CD4-positive, CD25-positive, alpha-beta regulatory T cell (primary cell): ENCODE results near the gene CXCR2. TPM values are rescaled to one million over a fixed set of nuclear protein-coding genes. Genes with fewer than 3 reads are reported as not detected.

ENCODE experiments used
- ATAC-seq, 2 donors: fragments of 150-1000 bp; cut with Tn5 transposase; one replicate each; pipeline ENCODE4 v1.10.0; 2021; ENCODE audit warnings: low read depth in 2 of 2, moderate number of reproducible peaks in 2 of 2, moderate library complexity in 1 of 2
- DNase-seq, 3 donors: peaks; one replicate each; pipeline versions ENCODE4 v3.0.0 to v3.0.0-alpha.2; 2012 to 2022; ENCODE audit warnings: mixed read lengths in 1 of 3
- H3K27ac ChIP-seq: one replicate; pipeline ENCODE4 v1.7.0; 2013; ENCODE audit warnings: mild to moderate bottlenecking, low read length; ENCODE audit not compliant: insufficient read depth, poor library complexity, severe bottlenecking
- H3K27me3 ChIP-seq: one replicate; pipeline ENCODE4 v1.7.0; 2013; ENCODE audit warnings: low read length; ENCODE audit not compliant: control insufficient read depth, insufficient read depth
- H3K36me3 ChIP-seq: one replicate; pipeline ENCODE4 v1.7.0; 2013; ENCODE audit warnings: mild to moderate bottlenecking, low read length, moderate library complexity; ENCODE audit not compliant: control insufficient read depth, insufficient read depth
- H3K4me1 ChIP-seq: 2 replicates; pipeline ENCODE4 v1.7.0; 2013; ENCODE audit warnings: mild to moderate bottlenecking, low read length; ENCODE audit not compliant: insufficient read depth, control insufficient read depth, poor library complexity, severe bottlenecking
- H3K4me3 ChIP-seq: one replicate; pipeline ENCODE4 v1.7.0; 2013; ENCODE audit warnings: low read depth, mild to moderate bottlenecking, low read length, moderate library complexity
- H3K9me3 ChIP-seq, 2 experiments: 1 replicate in 1 of 2; 2 replicates in 1 of 2; pipeline ENCODE4 v1.7.0; 2013; ENCODE audit warnings: low read length in 2 of 2, mild to moderate bottlenecking in 1 of 2, moderate library complexity in 1 of 2; ENCODE audit not compliant: control insufficient read depth in 2 of 2
- H3K27ac Mint-ChIP-seq, 3 donors: one replicate each; pipeline ENCODE4 v1.8.0; 2020 to 2022; ENCODE audit warnings: mild to moderate bottlenecking in 3 of 3, mixed read lengths in 3 of 3, moderate library complexity in 2 of 3
- H3K27me3 Mint-ChIP-seq: one replicate; pipeline ENCODE4 v1.8.0; 2022; ENCODE audit warnings: mild to moderate bottlenecking, mixed read lengths
- H3K36me3 Mint-ChIP-seq: one replicate; pipeline ENCODE4 v1.8.0; 2020; ENCODE audit warnings: mixed read lengths
- H3K4me1 Mint-ChIP-seq, 4 donors: one replicate each; pipeline ENCODE4 v1.8.0; 2020 to 2022; ENCODE audit warnings: mixed read lengths in 4 of 4, mild to moderate bottlenecking in 1 of 4
- H3K4me3 Mint-ChIP-seq, 4 donors: one replicate each; pipeline ENCODE4 v1.8.0; 2020 to 2022; ENCODE audit warnings: mild to moderate bottlenecking in 4 of 4, mixed read lengths in 4 of 4, moderate library complexity in 3 of 4
- H3K9me3 Mint-ChIP-seq, 7 donors: one replicate each; pipeline ENCODE4 v1.8.0; 2020 to 2022; ENCODE audit warnings: mixed read lengths in 7 of 7, mild to moderate bottlenecking in 3 of 7, moderate library complexity in 2 of 7
- polyA plus RNA-seq, 4 donors: library from polyadenylated mRNA; unstranded; fragments of 300-500 nt; fragmentation: Illumina TruSeq; gene quantifications; one replicate each; pipeline ENCODE4 v1.2.3, GENCODE V29; 2021
- total RNA-seq: library from RNA; stranded (reverse); gene quantifications from one replicate; pipeline ENCODE4 v1.2.3, GENCODE V29; 2022

CXCR2 gene
- total and polyA plus RNA-seq, 5 donors from 2014 or later = not detected

- Histone ChIP-seq H3K27me3 (peaks cover 5% of the 10 kb centered on the region), H3K4me1 (no peaks in the 10 kb centered on the region), H3K9me3 (no peaks in the 10 kb centered on the region), H3K36me3 (no peaks in the 10 kb centered on the region), H3K4me3 (no peak overlapping the region), H3K27ac (no peak overlapping the region)
- Mint-ChIP-seq H3K36me3 (no peaks in the 10 kb centered on the region), H3K9me3 (peaks cover 0 to 1% (median 0%) of the 10 kb centered on the region in 7 donors), H3K4me1 (no peaks in the 10 kb centered on the region), H3K27ac (peak overlapping the region in 1 of 3 donors; percentile 38), H3K4me3 (no peak overlapping the region), H3K27me3 (peaks cover 40% of the 10 kb centered on the region)
- no peak for DNase-seq
- no peak for ATAC-seq
These were observed 26.9 kb downstream of the CXCR2 start for GRCh38 chr2:218152777-218153176.

- Histone ChIP-seq H3K27me3 (peaks cover 3% of the 10 kb centered on the region), H3K36me3 (no peaks in the 10 kb centered on the region), H3K27ac (no peak overlapping the region), H3K9me3 (no peaks in the 10 kb centered on the region), H3K4me1 (no peaks in the 10 kb centered on the region), H3K4me3 (no peak overlapping the region)
- H3K4me1 Mint-ChIP-seq = peaks cover 0 to 4% (median 0%) of the 10 kb centered on the region in 4 donors
- no peak overlapping the region for H3K4me3 Mint-ChIP-seq
- DNase-seq (no peak), ATAC-seq (no peak)
- H3K27ac Mint-ChIP-seq = no peak overlapping the region
- H3K36me3 Mint-ChIP-seq = no peaks in the 10 kb centered on the region
- peaks cover 0 to 1% (median 0%) of the 10 kb centered on the region in 7 donors for H3K9me3 Mint-ChIP-seq
- H3K27me3 Mint-ChIP-seq = peaks cover 44% of the 10 kb centered on the region
These were observed 30.2 kb downstream of the CXCR2 start for GRCh38 chr2:218155953-218156479.

GRCh38 chr2:218161644-218162043 lies 35.8 kb downstream of the CXCR2 start:
- H3K9me3 Mint-ChIP-seq = peaks cover 0 to 4% (median 0%) of the 10 kb centered on the region in 7 donors
- DNase-seq (no peak), ATAC-seq (no peak)
- Histone ChIP-seq H3K4me1 (peaks cover 4% of the 10 kb centered on the region), H3K27me3 (peaks cover 12% of the 10 kb centered on the region), H3K27ac (no peak overlapping the region), H3K4me3 (no peak overlapping the region), H3K36me3 (no peaks in the 10 kb centered on the region), H3K9me3 (no peaks in the 10 kb centered on the region)
- H3K36me3 Mint-ChIP-seq = no peaks in the 10 kb centered on the region
- H3K4me1 Mint-ChIP-seq = peaks cover 2 to 18% (median 8%) of the 10 kb centered on the region in 4 donors
- no peak overlapping the region for H3K4me3 Mint-ChIP-seq
- peaks cover 42% of the 10 kb centered on the region for H3K27me3 Mint-ChIP-seq
- H3K27ac Mint-ChIP-seq = peak overlapping the region in 1 of 3 donors; percentile 63

- peaks cover 0 to 4% (median 0%) of the 10 kb centered on the region in 7 donors for H3K9me3 Mint-ChIP-seq
- peak overlapping the region in 1 of 3 donors; percentile 49 for H3K27ac Mint-ChIP-seq
- ATAC-seq (no peak), DNase-seq (no peak)
- no peak overlapping the region for H3K4me3 Mint-ChIP-seq
- Histone ChIP-seq H3K4me3 (no peak overlapping the region), H3K9me3 (no peaks in the 10 kb centered on the region), H3K27me3 (peaks cover 12% of the 10 kb centered on the region), H3K36me3 (no peaks in the 10 kb centered on the region), H3K27ac (no peak overlapping the region), H3K4me1 (peaks cover 14% of the 10 kb centered on the region)
- H3K36me3 Mint-ChIP-seq = no peaks in the 10 kb centered on the region
- peaks cover 8 to 25% (median 16%) of the 10 kb centered on the region in 4 donors for H3K4me1 Mint-ChIP-seq
- H3K27me3 Mint-ChIP-seq = peaks cover 40% of the 10 kb centered on the region
These were observed 37.0 kb downstream of the CXCR2 start for GRCh38 chr2:218162814-218163213.

GRCh38 chr2:218166791-218167190 lies 41.0 kb downstream of the CXCR2 start, which contains the start of gene CXCR1:
Gene CXCR1 (minus strand): TSS chr2:218166962. CDS start chr2:218165211, 1,751 bp downstream.
- no peaks in the 10 kb centered on the region for H3K9me3 ChIP-seq
- Mint-ChIP-seq H3K27ac (peak within 1 kb of the TSS; percentile 53 to 83 (median 60)), H3K36me3 (no peaks in the 10 kb centered on the region), H3K27me3 (peaks cover 29% of the 10 kb centered on the region), H3K4me1 (peaks cover 8 to 41% (median 19%) of the 10 kb centered on the region in 4 donors), H3K9me3 (peaks cover 0 to under 1% (median 0%) of the 10 kb centered on the region in 7 donors), H3K4me3 (peak within 1 kb of the TSS in 3 of 4 donors; percentile 40 to 74 (median 72))
- DNase-seq (peak; percentile 12 to 90 (median 60)), ATAC-seq (peak; percentile 95 to 98)
- H3K27ac ChIP-seq = no peak within 1 kb of the TSS
- peaks cover 24% of the 10 kb centered on the region for H3K4me1 ChIP-seq
- peaks cover 19% of the 10 kb centered on the region for H3K27me3 ChIP-seq
- peak within 1 kb of the TSS; percentile 61 for H3K4me3 ChIP-seq
- no peaks in the 10 kb centered on the region for H3K36me3 ChIP-seq

- no peak overlapping the region for H3K27ac ChIP-seq
- H3K27me3 ChIP-seq = peaks cover 14% of the 10 kb centered on the region
- peaks cover 21% of the 10 kb centered on the region for H3K27me3 Mint-ChIP-seq
- no peak overlapping the region for H3K27ac Mint-ChIP-seq
- no peaks in the 10 kb centered on the region for H3K9me3 Mint-ChIP-seq
- H3K36me3 ChIP-seq = no peaks in the 10 kb centered on the region
- no peaks in the 10 kb centered on the region for H3K9me3 ChIP-seq
- H3K4me3 Mint-ChIP-seq = no peak overlapping the region
- H3K4me1 ChIP-seq = peaks cover 24% of the 10 kb centered on the region
- no peak for DNase-seq
- H3K4me3 ChIP-seq = no peak overlapping the region
- peaks cover 8 to 41% (median 17%) of the 10 kb centered on the region in 4 donors for H3K4me1 Mint-ChIP-seq
- ATAC-seq = no peak
- no peaks in the 10 kb centered on the region for H3K36me3 Mint-ChIP-seq
These were observed 42.2 kb downstream of the CXCR2 start for GRCh38 chr2:218168016-218168415.

GRCh38 chr2:218168635-218169462 lies 43.0 kb downstream of the CXCR2 start:
- peaks cover 8 to 41% (median 17%) of the 10 kb centered on the region in 4 donors for H3K4me1 Mint-ChIP-seq
- H3K27me3 Mint-ChIP-seq = peaks cover 18% of the 10 kb centered on the region
- H3K9me3 Mint-ChIP-seq = no peaks in the 10 kb centered on the region
- no peak overlapping the region for H3K4me3 Mint-ChIP-seq
- H3K36me3 ChIP-seq = no peaks in the 10 kb centered on the region
- peak; percentile 31 to 71 (median 51) for DNase-seq
- no peaks in the 10 kb centered on the region for H3K9me3 ChIP-seq
- peaks cover 24% of the 10 kb centered on the region for H3K4me1 ChIP-seq
- H3K27ac ChIP-seq = no peak overlapping the region
- H3K4me3 ChIP-seq = no peak overlapping the region
- H3K36me3 Mint-ChIP-seq = no peaks in the 10 kb centered on the region
- peaks cover 9% of the 10 kb centered on the region for H3K27me3 ChIP-seq
- peak overlapping the region in 2 of 3 donors; percentile 15 to 20 for H3K27ac Mint-ChIP-seq
- ATAC-seq = no peak
